H9 (cell line): ENCODE data around the gene ATG9B. TPM values are rescaled to one million over a fixed set of nuclear protein-coding genes. Genes with fewer than 3 reads are reported as not detected.

Source experiments
- DNase-seq: peaks from one replicate; pipeline ENCODE4 v3.0.0-alpha.2; 2017
- H2AFZ ChIP-seq: one replicate; pipeline ENCODE4 v1.6.1; 2013; ENCODE audit warnings: mild to moderate bottlenecking, low read length, control low read depth, moderate library complexity
- H2AK5ac ChIP-seq: 2 replicates; pipeline ENCODE4 v1.6.1; 2013; ENCODE audit warnings: low read length, control low read depth, mixed read lengths; ENCODE audit not compliant: insufficient read length
- H2BK120ac ChIP-seq: one replicate; pipeline ENCODE4 v1.6.1; 2013; ENCODE audit warnings: low read depth, mild to moderate bottlenecking, low read length, control low read depth, inconsistent platforms; ENCODE audit not compliant: poor library complexity, severe bottlenecking
- H2BK12ac ChIP-seq: 2 replicates; pipeline ENCODE4 v1.6.1; 2013; ENCODE audit warnings: low read length, control low read depth, mixed read lengths, low read depth; ENCODE audit not compliant: insufficient read length
- H2BK15ac ChIP-seq: 2 replicates; pipeline ENCODE4 v1.6.1; 2013; ENCODE audit warnings: low read depth, low read length, control low read depth
- H2BK20ac ChIP-seq: one replicate; pipeline ENCODE4 v1.6.1; 2013; ENCODE audit warnings: low read depth, mild to moderate bottlenecking, low read length, control low read depth, inconsistent platforms; ENCODE audit not compliant: poor library complexity, severe bottlenecking
- H2BK5ac ChIP-seq: 2 replicates; pipeline ENCODE4 v1.6.1; 2013; ENCODE audit warnings: low read length, control low read depth, mixed read lengths; ENCODE audit not compliant: insufficient read length
- H3K14ac ChIP-seq: 2 replicates; pipeline ENCODE4 v1.6.1; 2013; ENCODE audit warnings: low read length, control low read depth; ENCODE audit not compliant: insufficient read depth
- H3K18ac ChIP-seq: 2 replicates; pipeline ENCODE4 v1.6.1; 2013; ENCODE audit warnings: low read depth, mild to moderate bottlenecking, mixed read lengths, low read length, control low read depth; ENCODE audit not compliant: insufficient read length
- H3K23ac ChIP-seq: 2 replicates; pipeline ENCODE4 v1.6.1; 2013; ENCODE audit warnings: low read length, control low read depth, mixed read lengths, low read depth; ENCODE audit not compliant: insufficient read length
- H3K23me2 ChIP-seq: 2 replicates; pipeline ENCODE4 v1.6.1; 2013; ENCODE audit warnings: low read depth, mild to moderate bottlenecking, mixed read lengths, low read length, control low read depth; ENCODE audit not compliant: insufficient read length, poor library complexity, severe bottlenecking
- H3K27ac ChIP-seq: 2 replicates; pipeline ENCODE4 v1.5.1; 2013; ENCODE audit warnings: low read length, control low read depth, mixed read lengths, low read depth; ENCODE audit not compliant: insufficient read length
- H3K27me3 ChIP-seq: 2 replicates; pipeline ENCODE4 v1.6.1; 2013; ENCODE audit warnings: low read length, control low read depth, inconsistent platforms; ENCODE audit not compliant: insufficient read depth
- H3K4ac ChIP-seq: 2 replicates; pipeline ENCODE4 v1.6.1; 2013; ENCODE audit warnings: low read depth, mild to moderate bottlenecking, control low read depth, inconsistent platforms, low read length, moderate library complexity
- H3K4me1 ChIP-seq: 2 replicates; pipeline ENCODE4 v1.6.1; 2013; ENCODE audit warnings: low read length, control low read depth, inconsistent platforms; ENCODE audit not compliant: insufficient read depth
- H3K4me2 ChIP-seq: 2 replicates; pipeline ENCODE4 v1.6.1; 2013; ENCODE audit warnings: low read length, control low read depth, mixed read lengths; ENCODE audit not compliant: insufficient read length, insufficient read depth
- H3K56ac ChIP-seq: 2 replicates; pipeline ENCODE4 v1.6.1; 2013; ENCODE audit warnings: low read depth, mild to moderate bottlenecking, mixed read lengths, low read length, control low read depth; ENCODE audit not compliant: insufficient read length
- H3K79me1 ChIP-seq: 2 replicates; pipeline ENCODE4 v1.6.1; 2013; ENCODE audit warnings: low read depth, mild to moderate bottlenecking, moderate library complexity, low read length, control low read depth, inconsistent platforms; ENCODE audit not compliant: insufficient read depth, poor library complexity, severe bottlenecking
- H3K79me2 ChIP-seq: 2 replicates; pipeline ENCODE4 v1.6.1; 2013; ENCODE audit warnings: low read length, control low read depth, inconsistent platforms; ENCODE audit not compliant: insufficient read depth
- H3K9ac ChIP-seq: 2 replicates; pipeline ENCODE4 v1.6.1; 2013; ENCODE audit warnings: low read length, control low read depth, mixed read lengths; ENCODE audit not compliant: insufficient read length; ENCODE audit errors: extremely low read depth
- H3K9me3 ChIP-seq: one replicate; pipeline ENCODE4 v1.6.1; 2013; ENCODE audit warnings: low read depth, low read length, inconsistent platforms; ENCODE audit not compliant: control insufficient read depth
- H3T11ph ChIP-seq: one replicate; pipeline ENCODE4 v1.6.1; 2013; ENCODE audit warnings: mild to moderate bottlenecking, low read length, control low read depth, inconsistent platforms
- H4K20me1 ChIP-seq: one replicate; pipeline ENCODE4 v1.6.1; 2013; ENCODE audit not compliant: control insufficient read depth, insufficient read length, insufficient read depth
- H4K5ac ChIP-seq: 2 replicates; pipeline ENCODE4 v1.6.1; 2013; ENCODE audit warnings: low read depth, mild to moderate bottlenecking, mixed read lengths, low read length, control low read depth; ENCODE audit not compliant: insufficient read length
- H4K8ac ChIP-seq: replicated peaks from 2 replicates; pipeline ENCODE4 v1.6.1; 2013; ENCODE audit warnings: low read length, control low read depth, mixed read lengths, low read depth; ENCODE audit not compliant: insufficient read length
- H4K91ac ChIP-seq: 2 replicates; pipeline ENCODE4 v1.6.1; 2013; ENCODE audit warnings: low read depth, mild to moderate bottlenecking, moderate library complexity, mixed read lengths, low read length, control low read depth; ENCODE audit not compliant: insufficient read length
- H3K27ac Mint-ChIP-seq, 3 experiments: 2 replicates in 2 of 3; 3 replicates in 1 of 3; pipeline ENCODE4 v1.8.0; 2020 to 2021; ENCODE audit warnings: mixed read lengths in 3 of 3, mild to moderate bottlenecking in 1 of 3, moderate library complexity in 1 of 3
- H3K27me3 Mint-ChIP-seq: 2 replicates; pipeline ENCODE4 v1.8.0; 2021; ENCODE audit warnings: low read depth, mild to moderate bottlenecking, moderate library complexity, mixed read lengths
- H3K36me3 Mint-ChIP-seq, 3 experiments: 2 replicates in 2 of 3; 3 replicates in 1 of 3; pipeline ENCODE4 v1.8.0; 2020 to 2021; ENCODE audit warnings: low read depth in 3 of 3, mixed read lengths in 3 of 3; ENCODE audit not compliant: insufficient read depth in 1 of 3
- H3K4me1 Mint-ChIP-seq, 2 experiments: 2 replicates each; pipeline ENCODE4 v1.8.0; 2020; ENCODE audit warnings: mixed read lengths in 2 of 2
- H3K4me3 Mint-ChIP-seq, 2 experiments: 2 replicates in 1 of 2; 3 replicates in 1 of 2; pipeline ENCODE4 v1.8.0; 2020 to 2021; ENCODE audit warnings: mild to moderate bottlenecking in 2 of 2, mixed read lengths in 2 of 2, moderate library complexity in 1 of 2
- H3K9me3 Mint-ChIP-seq, 2 experiments: 2 replicates in 1 of 2; 3 replicates in 1 of 2; pipeline ENCODE4 v1.8.0; 2020; ENCODE audit warnings: mild to moderate bottlenecking in 2 of 2, mixed read lengths in 2 of 2, moderate library complexity in 1 of 2
- CTCF ChIP-seq: fragments of 200-600 bp; sonication (generic); conservative IDR thresholded peaks from 3 replicates; pipeline ENCODE4 v1.8.0; 2021; ENCODE audit warnings: antibody characterized with exemption, mild to moderate bottlenecking
- WGBS: extraction: QIAGEN DNeasy Blood & Tissue Kit; methylation state at CpG from one replicate; pipeline ENCODE4 v1.1.7; 2013; ENCODE audit warnings: missing lambda C conversion rate, low lambda C conversion rate, mixed read lengths; ENCODE audit not compliant: insufficient read length; ENCODE audit errors: extremely low coverage; 5-methylcytosine and 5-hydroxymethylcytosine counted together
- total RNA-seq: library from RNA; stranded (reverse); gene quantifications from 2 replicates; pipeline ENCODE4 v1.2.1, GENCODE V29; 2021

ATG9B gene
- total RNA-seq, 1 experiment from 2014 or later: 1.5 TPM

- no peak overlapping the region for H3T11ph ChIP-seq
- no peaks in the 10 kb centered on the region; a peak in 1 of 5 replicates for H3K9me3 Mint-ChIP-seq
- no peak overlapping the region for H4K91ac ChIP-seq
- H4K8ac ChIP-seq: no peak overlapping the region
- DNase-seq: no peak
- no peak overlapping the region for H3K27ac ChIP-seq
- peaks cover 14 to 18% of the 10 kb centered on the region in 2 experiments for H3K4me1 Mint-ChIP-seq
- no peak overlapping the region for H2BK5ac ChIP-seq
- peaks cover 6% of the 10 kb centered on the region; the same call in 1 of the 2 replicates for H3K27me3 ChIP-seq
- no peak overlapping the region for H3K23ac ChIP-seq
- H3K18ac ChIP-seq: no peak overlapping the region
- H3K9me3 ChIP-seq: no peaks in the 10 kb centered on the region
- no peak overlapping the region for H3K56ac ChIP-seq
- no peak overlapping the region for H2AK5ac ChIP-seq
- H3K27ac Mint-ChIP-seq: no peak overlapping the region
- no peaks in the 10 kb centered on the region for H3K79me2 ChIP-seq
- H3K4me2 ChIP-seq: no peak overlapping the region
- H3K23me2 ChIP-seq: peaks cover 9% of the 10 kb centered on the region
- no peak overlapping the region for H4K5ac ChIP-seq
- no peaks in the 10 kb centered on the region for H4K20me1 ChIP-seq
- H3K36me3 Mint-ChIP-seq: peaks cover 0 to 11% (median 0%) of the 10 kb centered on the region in 3 experiments; a peak in 3 of 7 replicates
- no peak overlapping the region for H2BK120ac ChIP-seq
- H3K14ac ChIP-seq: no peak overlapping the region
- no peak overlapping the region for H3K4me3 Mint-ChIP-seq
- H2BK15ac ChIP-seq: no peak overlapping the region
- H3K9ac ChIP-seq: no peak overlapping the region
- no peak overlapping the region for H2AFZ ChIP-seq
- peaks cover 64% of the 10 kb centered on the region for H3K27me3 Mint-ChIP-seq
- WGBS: no CpG with 5 or more reads among the region's 4 CpGs
- no peak overlapping the region for H3K4ac ChIP-seq
- no peak overlapping the region for H2BK20ac ChIP-seq
- no peaks in the 10 kb centered on the region for H3K79me1 ChIP-seq
- no peaks in the 10 kb centered on the region for H3K4me1 ChIP-seq
- no peak for TF ChIP-seq CTCF
- no peak overlapping the region for H2BK12ac ChIP-seq
These were observed 28.8 kb upstream of the ATG9B start for GRCh38 chr7:151053096-151053495.
